DMS114 treated with DMSO at 0.1 percent for 48 hours (cell line): ENCODE data around the gene SLC25A51.
"Not testable (repeated sequence)": the region's sequence is repeated elsewhere in the genome, so short reads cannot be mapped to it uniquely, and the experiment has no call there.

Experiments used
- DNase-seq: peaks from one replicate; lab custom pipeline; 2025; ENCODE audit not compliant: unreplicated experiment; lab: John Stamatoyannopoulos, UW

SLC25A51 gene

GRCh38 chr9:37906312-37907239, 2.6 kb upstream of the SLC25A51 start:
- no peak for DNase-seq

GRCh38 chr9:37905776-37906175, 1.8 kb upstream of the SLC25A51 start:
- no peak for DNase-seq

DNA sequence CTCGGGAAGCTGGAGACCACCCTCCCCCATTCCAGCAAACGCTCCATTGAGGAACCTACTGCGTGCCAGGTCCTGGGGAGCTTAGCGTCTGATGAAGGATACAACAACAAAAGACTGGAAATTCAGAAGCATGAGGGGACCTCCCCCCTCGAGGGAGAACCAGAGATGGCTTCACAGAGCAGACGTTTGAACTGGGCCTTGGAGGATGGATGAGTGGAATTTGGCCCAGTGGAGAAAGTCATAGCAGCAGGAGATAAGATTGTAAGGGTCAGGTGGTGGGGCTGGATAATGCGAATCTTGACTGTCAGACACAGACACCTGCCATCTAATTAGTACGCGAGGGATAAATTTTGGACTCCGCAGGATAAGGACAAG, 1.2 kb upstream of the SLC25A51 start:
- DNase-seq, result no peak

DNA sequence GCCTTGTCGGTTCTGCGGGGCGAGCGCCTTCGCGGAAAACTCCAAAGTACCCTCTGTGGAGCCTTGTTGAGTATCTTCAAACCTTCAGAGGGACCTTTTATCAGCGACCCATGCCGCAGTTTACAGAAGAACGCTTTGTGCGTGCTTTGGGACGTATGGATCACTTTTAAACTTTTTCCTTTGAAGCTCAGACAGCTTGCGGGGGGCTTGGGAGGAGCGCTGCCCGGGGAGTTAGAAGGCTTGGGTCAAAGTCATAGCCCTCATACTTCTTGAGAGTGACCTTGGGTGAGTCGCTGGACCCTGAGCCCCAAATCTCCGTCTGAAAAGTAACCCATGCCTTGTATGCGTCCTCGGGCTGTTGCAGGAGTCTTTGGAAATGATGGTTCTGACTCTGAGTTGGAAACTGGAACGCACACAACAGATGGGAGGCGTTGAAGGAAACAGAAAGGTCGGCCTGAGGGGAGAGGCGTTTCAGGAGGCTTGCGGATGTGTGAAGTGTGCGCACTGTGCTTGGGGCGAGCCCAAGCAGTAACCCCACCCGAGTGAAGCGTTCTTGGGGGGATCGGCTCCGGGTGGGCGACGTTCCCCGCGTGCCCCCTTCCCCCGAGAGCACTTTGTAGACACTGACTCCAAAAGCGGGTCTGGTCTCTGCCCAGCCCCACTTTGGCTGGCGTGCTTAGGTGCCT, 661 bp upstream of the SLC25A51 start:
- DNase-seq, result no peak

- no peak for DNase-seq
Measured at GRCh38 chr9:37902796-37903646, 906 bp downstream of the SLC25A51 start.

DNA sequence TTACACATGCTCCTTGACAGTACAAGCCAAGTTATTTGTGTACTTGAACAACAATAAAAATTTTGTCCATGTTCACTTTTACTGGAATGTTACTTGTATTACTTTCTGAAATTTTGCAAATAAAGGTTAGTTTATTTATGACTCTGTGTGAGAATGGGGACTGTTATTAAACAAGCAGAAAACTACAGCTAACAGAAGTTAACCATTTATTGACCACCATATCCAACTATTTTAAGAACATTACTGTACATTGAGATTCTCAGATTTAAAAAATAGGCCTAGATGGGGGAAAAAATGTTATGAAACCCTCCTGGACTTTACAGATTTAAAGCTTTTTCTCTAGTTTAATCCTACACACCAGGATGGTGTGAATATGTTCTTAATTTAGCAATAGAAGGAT, 1.8 kb downstream of the SLC25A51 start:
- DNase-seq, result no peak

DNA sequence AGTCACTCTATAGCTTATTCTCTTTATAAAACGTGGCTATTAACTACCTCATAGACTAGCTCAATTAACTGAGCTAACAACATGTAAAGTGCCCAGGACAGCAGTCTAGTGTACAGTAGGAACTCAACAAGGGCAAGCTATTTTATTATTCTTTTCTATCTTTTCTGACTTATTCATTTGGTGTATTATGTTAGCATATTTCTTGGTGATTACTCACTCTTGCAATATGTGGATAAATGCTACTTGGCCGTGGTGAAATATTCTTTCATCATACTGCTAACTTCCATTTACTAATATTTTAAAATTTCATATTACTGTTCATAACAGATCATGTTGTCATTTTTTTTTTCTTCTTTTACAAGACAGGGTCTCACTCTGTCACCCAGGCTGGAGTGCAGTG, 4.9 kb downstream of the SLC25A51 start:
- DNase-seq, result no peak

- DNase-seq, result no peak
Measured at GRCh38 chr9:37897665-37898064, 6.3 kb downstream of the SLC25A51 start.

- DNase-seq, result no peak
Measured at GRCh38 chr9:37892063-37892462, 11.9 kb downstream of the SLC25A51 start.

DNA sequence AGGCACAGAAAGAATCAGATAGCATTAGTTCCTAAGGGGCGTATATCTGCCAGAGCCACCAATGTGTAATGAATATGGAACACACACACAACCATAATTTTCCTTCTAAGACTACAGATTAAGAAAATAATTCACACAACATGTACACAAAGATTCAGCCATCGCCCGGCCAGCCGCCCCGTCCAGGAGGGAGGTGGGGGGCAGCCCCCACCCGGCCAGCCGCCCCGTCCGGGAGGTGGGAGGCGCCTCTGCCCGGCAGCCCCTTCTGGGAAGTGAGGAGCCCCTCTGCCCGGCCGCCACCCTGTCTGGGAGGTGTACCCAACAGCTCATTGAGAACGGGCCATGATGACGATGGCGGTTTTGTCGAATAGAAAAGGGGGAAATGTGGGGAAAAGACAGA, 12.9 kb downstream of the SLC25A51 start:
- DNase-seq, result not testable (repeated sequence)

DNA sequence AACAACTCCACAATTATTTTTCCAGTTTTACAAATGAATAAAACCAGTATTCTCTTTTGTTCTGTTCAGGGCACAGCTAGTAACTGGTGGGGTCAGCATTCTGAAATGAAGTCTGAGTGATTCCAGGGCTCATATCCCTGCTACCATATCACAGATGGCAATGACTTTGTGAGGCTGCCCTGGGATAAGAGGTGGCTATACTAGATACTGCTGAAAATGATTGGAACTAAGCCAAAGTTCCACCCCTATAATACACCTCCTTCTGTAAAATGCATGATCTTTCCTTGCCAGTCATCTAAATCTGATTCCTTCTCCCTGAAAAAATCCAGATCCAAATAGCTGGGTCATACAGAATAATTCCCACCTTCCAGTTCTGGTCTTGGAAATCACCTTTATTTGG, 14.4 kb downstream of the SLC25A51 start:
- DNase-seq, result no peak

- not testable (repeated sequence) for DNase-seq
Measured at GRCh38 chr9:37887977-37888583, 15.8 kb downstream of the SLC25A51 start.

DNA sequence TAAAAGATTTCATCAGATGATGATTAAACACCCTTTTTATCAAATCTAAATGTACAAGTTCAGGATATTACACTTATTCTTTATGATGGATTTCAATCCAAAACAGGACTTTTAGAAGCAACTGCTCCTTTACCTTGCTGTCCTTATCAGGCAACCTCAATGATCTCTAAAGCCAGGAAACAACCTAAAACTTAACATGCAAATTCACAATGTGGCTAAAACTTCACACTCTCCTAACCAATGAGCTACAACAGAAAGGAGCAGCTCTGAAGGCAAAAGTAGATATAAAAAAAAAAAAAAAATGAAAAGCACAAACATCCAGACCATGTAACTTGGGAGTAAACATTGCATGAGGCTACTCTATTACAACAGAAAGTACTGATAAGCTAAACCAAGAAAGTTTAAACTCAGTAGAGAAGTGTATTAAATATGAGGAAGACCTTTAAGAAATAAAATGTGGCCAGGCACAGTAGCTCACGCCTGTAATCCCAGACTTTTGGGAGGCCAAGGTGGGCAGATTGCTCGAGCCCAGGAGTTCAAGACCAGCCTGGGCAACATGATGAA, 22.9 kb downstream of the SLC25A51 start:
- DNase-seq, result no peak

GRCh38 chr9:37876376-37876775, 27.6 kb downstream of the SLC25A51 start:
- no peak for DNase-seq

DNA sequence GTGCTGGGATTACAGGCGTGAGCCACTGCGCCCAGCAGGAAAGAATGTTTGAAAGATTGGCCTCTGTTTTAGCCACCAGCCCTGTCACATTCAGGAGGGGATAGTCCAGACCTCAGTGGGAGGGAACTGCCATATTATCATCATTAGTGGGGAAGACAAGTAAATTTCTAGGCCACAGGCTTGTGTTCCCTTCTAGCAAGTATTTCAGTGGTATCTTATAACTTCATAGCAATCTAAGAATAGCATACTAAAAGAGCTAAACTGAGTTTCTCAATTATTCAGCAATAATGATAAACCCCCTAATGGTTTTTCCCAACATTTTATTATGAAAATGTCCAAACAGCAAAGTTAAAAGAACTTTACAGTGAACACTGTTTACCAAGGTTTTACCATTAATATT, 30.0 kb downstream of the SLC25A51 start:
- no peak for DNase-seq

GRCh38 chr9:37870799-37871176, 33.1 kb downstream of the SLC25A51 start:
- DNase-seq, result no peak

DNA sequence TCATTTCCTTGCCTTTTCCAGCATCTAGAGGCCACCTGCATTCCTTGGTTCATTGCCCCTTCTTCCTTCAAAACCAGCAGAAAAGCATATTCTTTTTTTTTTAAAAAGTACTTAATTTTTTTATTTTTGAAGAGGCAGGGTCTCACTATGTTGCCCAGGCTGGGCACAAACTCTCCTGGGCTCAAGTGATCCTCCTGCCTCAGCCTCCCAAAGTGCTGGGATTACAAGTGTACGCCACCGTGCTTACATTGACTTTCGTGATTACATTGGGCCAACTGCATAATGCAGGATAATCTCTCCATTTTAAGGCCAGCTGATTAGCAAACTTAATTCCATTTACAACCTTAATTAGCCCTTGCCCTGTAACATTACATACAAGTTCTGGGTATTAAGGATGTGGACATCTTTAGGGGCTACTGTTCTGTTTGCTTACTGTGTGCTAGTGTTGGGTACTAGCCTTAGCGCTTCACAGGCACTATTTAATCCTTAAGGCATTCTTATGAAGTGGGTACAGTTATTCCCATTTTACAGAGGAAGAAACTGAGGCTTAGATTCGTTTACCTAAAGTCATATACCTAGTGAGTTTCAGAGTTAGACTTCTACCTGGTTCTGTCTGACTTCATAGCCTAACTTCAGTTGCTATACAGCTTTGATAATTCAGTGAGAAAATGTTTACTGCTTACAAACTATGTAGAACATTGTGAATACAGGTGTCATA, 33.7 kb downstream of the SLC25A51 start:
- DNase-seq, result no peak

DNA sequence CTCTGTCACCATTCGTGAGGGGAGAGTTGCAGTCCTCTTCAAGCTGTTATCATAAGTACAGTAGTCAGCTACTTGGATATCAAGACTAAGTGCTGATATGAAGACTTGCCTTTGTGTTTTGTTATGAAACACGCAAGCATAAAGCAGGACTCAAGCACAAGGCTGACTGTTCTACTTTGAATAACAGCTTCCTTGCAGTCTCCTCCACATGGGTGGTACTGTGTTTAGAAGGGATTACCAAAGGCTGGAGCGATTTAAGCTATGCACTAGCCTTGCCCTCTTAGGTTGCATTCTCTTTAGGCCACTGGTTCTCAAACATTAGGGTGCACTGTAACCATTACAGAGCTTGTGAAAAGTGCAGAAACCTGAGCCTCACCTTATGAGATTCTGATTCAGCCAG, 41.4 kb downstream of the SLC25A51 start:
- no peak for DNase-seq

DNA sequence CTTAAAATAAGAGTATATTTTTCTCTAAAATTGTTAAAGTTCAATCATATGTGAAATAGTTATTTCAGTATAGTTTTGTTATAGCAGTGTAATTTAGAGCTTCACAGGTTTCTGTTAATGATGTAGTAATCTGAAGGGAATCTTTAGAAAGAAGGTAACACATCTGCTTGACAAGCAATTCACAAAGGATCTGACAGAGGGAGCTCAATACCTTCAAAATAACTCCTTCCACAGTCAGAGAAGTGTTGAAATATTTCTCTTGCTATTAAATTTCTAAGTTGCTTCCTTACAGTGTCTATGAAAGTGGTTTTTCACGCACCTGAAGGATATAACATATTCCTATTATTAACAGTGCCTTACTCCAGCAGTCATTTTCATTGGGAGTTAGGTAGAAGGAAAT, 44.9 kb downstream of the SLC25A51 start:
- no peak for DNase-seq

GRCh38 chr9:37856551-37856950, 47.4 kb downstream of the SLC25A51 start:
- DNase-seq, result no peak
